AG04449 (cell line): ENCODE measurements around the gene OFD1.

Experiments
- CTCF ChIA-PET: fragments of 350-600 bp; formaldehyde crosslinking; extraction: SDS; loops from one replicate; lab custom pipeline; 2021; ENCODE audit warnings: antibody characterized with exemption; lab: Yijun Ruan, JAX
- POLR2A ChIA-PET: fragments of 400-600, 350-600 bp; formaldehyde crosslinking; extraction: SDS; loops from one replicate; lab custom pipeline; 2020; ENCODE audit warnings: antibody characterized with exemption, inconsistent platforms; lab: Yijun Ruan, JAX
- DNase-seq: peaks from one replicate; pipeline ENCODE4 v3.0.0-alpha.2; 2010; ENCODE audit warnings: low read depth, low spot score
- H3K4me3 ChIP-seq: 2 replicates; pipeline ENCODE4 v1.5.1; 2011; ENCODE audit warnings: low read depth, mild to moderate bottlenecking, control low read depth, low read length
- CTCF ChIP-seq: IDR thresholded peaks from one replicate; pipeline ENCODE4 v1.5.1; 2011; ENCODE audit warnings: mild to moderate bottlenecking, moderate library complexity, low read length, control low read depth, inconsistent platforms; ENCODE audit not compliant: insufficient read depth; ENCODE audit errors: missing control alignments

OFD1 gene

GRCh38 chrX:13748486-13748885, 13.9 kb downstream of the OFD1 start:
- CTCF ChIA-PET, result interaction anchor here (0.9 to 3.6 kb wide), 13 partner anchors 8 to 934 kb away, joined by 3 to 30 read pairs (median 5); partner anchors contain the start of genes GEMIN8, OFD1 and TRAPPC2
- POLR2A ChIA-PET, result no interaction called here
- no peak for TF ChIP-seq CTCF
- H3K4me3 ChIP-seq, result no peak overlapping the region
- no peak for DNase-seq

GRCh38 chrX:13750204-13750603, 15.7 kb downstream of the OFD1 start:
- TF ChIP-seq CTCF, result peak; percentile 18
- ChIA-PET POLR2A (no interaction called here), CTCF (interaction anchor here (0.7 to 3.3 kb wide), 13 partner anchors 10 to 284 kb away, joined by 3 to 25 read pairs (median 4); partner anchors contain the start of genes GEMIN8, OFD1 and TRAPPC2)
- no peak overlapping the region for H3K4me3 ChIP-seq
- DNase-seq, result no peak

GRCh38 chrX:13750812-13751211, 16.3 kb downstream of the OFD1 start:
- CTCF ChIA-PET, result interaction anchor here (0.8 to 3.3 kb wide), 10 partner anchors 14 to 850 kb away, joined by 3 to 25 read pairs (median 7); partner anchors contain the start of gene GEMIN8
- TF ChIP-seq CTCF, result no peak
- POLR2A ChIA-PET, result no interaction called here

GRCh38 chrX:13752141-13752540, 17.6 kb downstream of the OFD1 start:
- ChIA-PET POLR2A (no interaction called here), CTCF (interaction anchor here (1.0 to 3.1 kb wide), 4 partner anchors 9 to 284 kb away, joined by 3 to 16 read pairs (median 4); no protein-coding TSS in a partner anchor)
- no peak overlapping the region for H3K4me3 ChIP-seq
- DNase-seq, result no peak
- no peak for TF ChIP-seq CTCF

More at GRCh38 chrX:13750812-13751211, 16.3 kb downstream of the OFD1 start:
- DNase-seq, result no peak
- no peak overlapping the region for H3K4me3 ChIP-seq

GRCh38 chrX:13752646-13753045, 18.1 kb downstream of the OFD1 start:
- POLR2A ChIA-PET, result no interaction called here
- no peak for DNase-seq
- CTCF ChIA-PET, result interaction anchor here (1.0 to 3.1 kb wide), 4 partner anchors 9 to 283 kb away, joined by 3 to 16 read pairs (median 4); no protein-coding TSS in a partner anchor
- H3K4me3 ChIP-seq, result no peak overlapping the region
- TF ChIP-seq CTCF, result no peak

GRCh38 chrX:13754765-13755164, 20.2 kb downstream of the OFD1 start:
- POLR2A ChIA-PET, result no interaction called here
- no peak for TF ChIP-seq CTCF
- CTCF ChIA-PET, result interaction anchor here (0.7 to 1.6 kb wide), 4 partner anchors 8 to 950 kb away, joined by 3 to 6 read pairs (median 4); partner anchors contain the start of genes OFD1 and TRAPPC2
- no peak overlapping the region for H3K4me3 ChIP-seq
- DNase-seq, result no peak
